BLaER1 (cell line): Measurements from ENCODE around the gene SMG6.
A peak's percentile ranks its signal among the peaks of the same experiment; 100 is the strongest.

Experiments
- H3K27ac ChIP-seq: shearing (Covaris generic); formaldehyde crosslinking; 2 replicates; pipeline ENCODE4 v1.8.1; 2022
- H3K27me3 ChIP-seq: shearing (Covaris generic); formaldehyde crosslinking; 2 replicates; pipeline ENCODE4 v1.8.1; 2022
- H3K36me3 ChIP-seq: shearing (Covaris generic); formaldehyde crosslinking; 2 replicates; pipeline ENCODE4 v1.8.1; 2022
- H3K4me1 ChIP-seq: shearing (Covaris generic); formaldehyde crosslinking; 2 replicates; pipeline ENCODE4 v1.8.1; 2022
- H3K4me2 ChIP-seq: shearing (Covaris generic); formaldehyde crosslinking; 2 replicates; pipeline ENCODE4 v1.8.1; 2022
- H3K4me3 ChIP-seq: shearing (Covaris generic); formaldehyde crosslinking; 2 replicates; pipeline ENCODE4 v1.8.1; 2022
- H3K9ac ChIP-seq: shearing (Covaris generic); formaldehyde crosslinking; 2 replicates; pipeline ENCODE4 v1.8.1; 2022
- H3K9me3 ChIP-seq: shearing (Covaris generic); formaldehyde crosslinking; 2 replicates; pipeline ENCODE4 v1.8.1; 2022
- H4K20me1 ChIP-seq: shearing (Covaris generic); formaldehyde crosslinking; 2 replicates; pipeline ENCODE4 v1.8.1; 2022
- Cebpa-rat ChIP-seq: shearing (Covaris generic); IDR thresholded peaks from 2 replicates; pipeline ENCODE4 v1.8.1; 2022

SMG6 gene

DNA sequence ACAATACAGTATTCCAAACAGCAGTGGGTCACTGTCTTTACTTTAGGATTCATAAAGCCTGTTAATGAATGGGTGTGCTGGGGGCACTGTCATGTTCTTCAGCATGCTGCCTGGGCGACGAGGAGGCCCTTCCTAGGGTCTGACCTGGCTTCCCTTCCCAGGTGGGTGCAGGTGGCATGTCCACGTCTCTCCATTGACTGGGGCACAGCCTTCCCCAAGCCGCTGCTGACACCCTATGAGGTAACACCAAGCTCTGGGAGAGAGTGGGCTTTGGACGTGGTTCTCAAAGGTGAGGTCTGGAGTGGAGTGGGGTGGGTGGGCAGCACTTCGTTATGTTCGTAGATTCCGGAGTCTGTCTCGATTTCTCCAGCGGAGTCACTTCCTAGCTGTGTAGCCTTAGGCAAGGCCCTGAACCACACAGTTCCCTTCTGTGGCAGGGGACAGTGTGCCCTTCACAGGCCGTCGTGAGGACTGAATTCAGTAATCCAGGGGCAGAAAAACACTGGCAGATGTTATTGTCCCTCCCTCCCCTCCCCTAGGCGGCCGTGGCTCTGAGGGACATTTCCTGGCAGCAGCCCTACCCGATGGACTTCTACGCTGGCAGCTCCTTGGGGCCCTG lies 262.5 kb downstream of the SMG6 start:
- H3K9ac ChIP-seq = peak overlapping the region; percentile 93
- no peaks in the 10 kb centered on the region for H3K9me3 ChIP-seq
- H3K4me2 ChIP-seq = peak overlapping the region; percentile 93
- H3K4me1 ChIP-seq = peaks cover 32% of the 10 kb centered on the region
- peaks cover 15% of the 10 kb centered on the region; the same call in 1 of the 2 replicates for H4K20me1 ChIP-seq
- no peaks in the 10 kb centered on the region for H3K27me3 ChIP-seq
- peaks cover 62% of the 10 kb centered on the region for H3K36me3 ChIP-seq
- TF ChIP-seq Cebpa-rat = no peak
- no peak overlapping the region for H3K27ac ChIP-seq
- H3K4me3 ChIP-seq = peak overlapping the region; percentile 85

- Histone ChIP-seq H3K36me3 (peaks cover 68% of the 10 kb centered on the region), H3K27ac (no peak overlapping the region), H3K4me2 (no peak overlapping the region), H3K4me1 (peaks cover 32% of the 10 kb centered on the region), H3K9ac (0 out of 2 replicates have a peak overlapping the region, but pooled peaks have one; percentile 6), H3K9me3 (no peaks in the 10 kb centered on the region), H4K20me1 (peaks cover 21% of the 10 kb centered on the region; the same call in 1 of the 2 replicates), H3K27me3 (no peaks in the 10 kb centered on the region), H3K4me3 (no peak overlapping the region)
- TF ChIP-seq Cebpa-rat = no peak
Measured at GRCh38 chr17:2040219-2040827, 263.3 kb downstream of the SMG6 start.

DNA sequence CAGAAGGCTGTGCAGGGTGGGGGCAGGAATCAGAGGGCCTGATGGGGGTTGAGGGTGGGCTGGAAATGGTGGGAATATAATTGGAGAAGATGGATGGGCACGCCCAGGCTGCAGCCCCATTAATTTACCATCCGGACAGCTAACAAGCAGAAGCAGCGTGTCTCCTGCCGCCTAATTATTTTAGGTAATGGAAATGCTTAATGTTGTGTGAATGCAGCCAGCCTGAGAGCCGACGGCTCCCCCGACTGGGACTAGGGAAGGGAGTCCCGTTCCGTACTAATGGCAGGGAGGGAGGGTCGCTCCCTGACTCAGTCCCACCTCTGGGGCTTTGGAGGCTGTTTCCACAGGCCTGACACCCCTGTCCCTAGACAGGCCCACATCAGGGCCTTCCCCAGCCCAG lies 266.4 kb downstream of the SMG6 start:
- Histone ChIP-seq H3K27me3 (no peaks in the 10 kb centered on the region), H3K4me2 (no peak overlapping the region), H3K9me3 (no peaks in the 10 kb centered on the region), H3K36me3 (peaks cover 52% of the 10 kb centered on the region), H4K20me1 (peaks cover 24% of the 10 kb centered on the region; the same call in 1 of the 2 replicates), H3K4me1 (peaks cover 36% of the 10 kb centered on the region), H3K9ac (no peak overlapping the region), H3K4me3 (no peak overlapping the region), H3K27ac (no peak overlapping the region)
- no peak for TF ChIP-seq Cebpa-rat

DNA sequence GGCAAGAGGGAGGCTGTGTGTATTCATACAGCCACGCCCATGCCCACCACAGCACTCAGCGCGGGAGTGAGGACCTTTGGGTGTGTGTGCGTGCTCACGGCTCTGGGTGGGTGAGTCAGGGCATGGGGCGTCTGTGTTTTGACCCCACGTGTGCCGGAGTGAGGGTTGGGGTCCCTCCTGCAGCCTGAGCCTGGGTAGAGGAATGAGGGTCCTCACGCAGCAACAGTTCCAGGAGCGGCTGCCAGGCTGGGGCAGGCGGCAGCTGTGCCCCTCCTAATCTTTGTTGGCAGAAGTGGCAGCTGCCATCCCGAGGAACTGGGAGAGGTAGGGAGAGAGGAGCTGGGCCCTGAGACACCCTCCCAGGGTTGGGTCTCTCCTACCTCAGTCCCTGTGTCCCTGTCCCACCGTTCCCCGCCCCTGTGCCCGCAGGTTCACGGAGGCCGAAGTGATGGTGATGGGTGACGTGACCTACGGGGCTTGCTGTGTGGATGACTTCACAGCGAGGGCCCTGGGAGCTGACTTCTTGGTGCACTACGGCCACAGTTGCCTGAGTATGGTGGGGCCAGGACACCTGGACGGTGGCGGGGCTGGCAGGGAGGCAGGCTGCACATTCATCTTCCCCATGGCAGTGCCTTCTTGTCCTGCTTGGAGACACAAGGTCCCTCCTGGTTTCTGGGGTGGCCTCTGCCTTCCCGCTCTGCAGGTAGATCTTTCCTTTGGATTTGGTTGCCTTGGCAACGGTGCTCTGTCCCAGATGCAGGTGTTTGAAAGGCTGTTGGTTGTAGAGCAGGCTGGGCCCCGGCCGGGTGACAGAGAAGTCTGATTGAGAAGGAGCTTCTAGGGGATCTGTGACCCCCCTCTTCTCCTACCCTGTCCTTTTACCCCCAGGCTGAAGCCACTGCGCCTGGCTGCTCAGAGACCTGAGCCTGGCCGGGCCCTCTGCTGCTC lies 267.8 kb downstream of the SMG6 start:
- TF ChIP-seq Cebpa-rat = no peak
- peaks cover 42% of the 10 kb centered on the region for H3K4me1 ChIP-seq
- no peaks in the 10 kb centered on the region for H3K9me3 ChIP-seq
- peaks cover 33% of the 10 kb centered on the region; the same call in 1 of the 2 replicates for H4K20me1 ChIP-seq
- H3K4me3 ChIP-seq = no peak overlapping the region
- H3K4me2 ChIP-seq = no peak overlapping the region
- H3K9ac ChIP-seq = no peak overlapping the region
- peaks cover 50% of the 10 kb centered on the region for H3K36me3 ChIP-seq
- no peak overlapping the region for H3K27ac ChIP-seq
- H3K27me3 ChIP-seq = no peaks in the 10 kb centered on the region

GRCh38 chr17:2034806-2035540 lies 268.6 kb downstream of the SMG6 start:
- peaks cover 42% of the 10 kb centered on the region for H3K36me3 ChIP-seq
- H3K4me2 ChIP-seq = peak overlapping the region; percentile 69
- H3K4me1 ChIP-seq = peaks cover 40% of the 10 kb centered on the region
- TF ChIP-seq Cebpa-rat = no peak
- no peak overlapping the region for H3K27ac ChIP-seq
- H3K9me3 ChIP-seq = no peaks in the 10 kb centered on the region
- H3K9ac ChIP-seq = no peak overlapping the region
- no peak overlapping the region for H3K4me3 ChIP-seq
- no peaks in the 10 kb centered on the region for H3K27me3 ChIP-seq
- H4K20me1 ChIP-seq = peaks cover 34% of the 10 kb centered on the region; the same call in 1 of the 2 replicates

DNA sequence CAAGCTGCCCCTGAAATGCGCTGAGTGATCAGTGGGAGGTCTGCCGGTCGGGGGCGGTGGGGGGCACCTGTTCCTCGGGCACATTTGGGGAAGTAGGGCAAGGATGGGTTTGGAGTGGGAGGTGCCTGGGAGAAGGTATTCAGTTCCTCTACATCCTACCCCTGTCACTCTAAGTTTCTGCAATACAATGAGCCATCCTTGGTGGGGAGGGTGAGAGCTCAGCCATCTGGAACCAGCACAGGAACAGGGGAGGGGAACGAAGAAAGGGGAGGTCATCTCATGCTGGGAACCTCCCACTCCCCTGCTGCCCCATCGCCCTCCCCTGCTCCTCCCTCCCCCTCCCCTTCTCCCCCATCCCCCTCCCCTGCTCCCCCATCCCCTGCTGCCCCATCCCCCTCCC lies 269.4 kb downstream of the SMG6 start:
- no peaks in the 10 kb centered on the region for H3K9me3 ChIP-seq
- peak overlapping the region; percentile 65 for H3K4me2 ChIP-seq
- H3K4me1 ChIP-seq = peaks cover 46% of the 10 kb centered on the region
- no peaks in the 10 kb centered on the region for H3K27me3 ChIP-seq
- H3K9ac ChIP-seq = peak overlapping the region; percentile 37; the same call in 1 of the 2 replicates
- H3K27ac ChIP-seq = peak overlapping the region; percentile 57
- peaks cover 34% of the 10 kb centered on the region; the same call in 1 of the 2 replicates for H4K20me1 ChIP-seq
- TF ChIP-seq Cebpa-rat = no peak
- H3K36me3 ChIP-seq = peaks cover 35% of the 10 kb centered on the region
- 0 out of 2 replicates have a peak overlapping the region, but pooled peaks have one; percentile 28 for H3K4me3 ChIP-seq

DNA sequence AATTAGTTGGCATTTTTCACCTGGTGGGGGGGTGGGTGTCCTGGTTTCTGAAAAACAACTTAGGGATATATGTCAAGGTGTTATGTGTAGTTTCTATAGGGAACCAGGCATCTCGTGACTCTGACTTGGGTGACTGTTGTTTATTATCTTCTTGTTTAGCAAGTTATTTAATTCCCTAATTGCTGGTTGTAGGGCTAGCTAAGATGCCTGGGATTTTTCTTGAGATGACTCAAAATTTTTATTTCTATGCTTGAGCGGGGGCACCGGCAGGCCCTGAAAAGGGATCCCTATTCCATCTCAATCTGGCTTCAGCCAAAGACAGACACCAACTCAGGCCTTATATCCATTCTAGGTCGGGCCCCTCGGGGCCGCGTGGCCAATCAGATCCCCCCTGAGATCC lies 270.4 kb downstream of the SMG6 start:
- Histone ChIP-seq H3K27ac (peak overlapping the region; percentile 57), H3K4me3 (no peak overlapping the region)

DNA sequence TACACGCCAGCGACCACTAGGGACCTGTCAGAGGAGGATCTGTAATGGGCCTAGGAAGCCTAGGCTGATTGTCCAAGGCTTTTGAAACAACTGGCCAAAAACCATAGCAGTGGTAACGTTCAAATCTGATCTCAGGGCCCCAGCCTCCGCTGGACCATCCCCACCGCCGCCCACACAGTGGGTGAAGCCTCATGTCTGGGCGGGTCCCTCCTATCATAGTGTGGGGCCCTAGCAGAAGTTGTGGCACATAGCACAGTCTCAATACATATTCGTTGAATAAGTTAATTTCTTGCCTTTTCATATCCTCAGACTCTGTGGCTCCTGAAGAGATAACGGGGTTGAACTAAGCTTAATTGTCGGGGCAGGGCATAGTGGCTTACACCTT lies 272.8 kb downstream of the SMG6 start:
- peaks cover 3% of the 10 kb centered on the region; the same call in 1 of the 2 replicates for H3K36me3 ChIP-seq
- peaks cover 11% of the 10 kb centered on the region; the same call in 1 of the 2 replicates for H3K27me3 ChIP-seq
- peak overlapping the region; percentile 98 for H3K4me2 ChIP-seq
- peaks cover 71% of the 10 kb centered on the region for H3K4me1 ChIP-seq
- H3K27ac ChIP-seq = peak overlapping the region; percentile 45
- peaks cover 31% of the 10 kb centered on the region; the same call in 1 of the 2 replicates for H4K20me1 ChIP-seq
- no peaks in the 10 kb centered on the region for H3K9me3 ChIP-seq
- H3K9ac ChIP-seq = peak overlapping the region; percentile 87
- H3K4me3 ChIP-seq = peak overlapping the region; percentile 93
- no peak for TF ChIP-seq Cebpa-rat

More for the DNA sequence above, 270.4 kb downstream of the SMG6 start:
- H3K27me3 ChIP-seq = no peaks in the 10 kb centered on the region
- no peak for TF ChIP-seq Cebpa-rat
- H3K36me3 ChIP-seq = peaks cover 27% of the 10 kb centered on the region
- H3K4me2 ChIP-seq = peak overlapping the region; percentile 65
- peak overlapping the region; percentile 37 for H3K9ac ChIP-seq
- peaks cover 34% of the 10 kb centered on the region; the same call in 1 of the 2 replicates for H4K20me1 ChIP-seq
- peaks cover 56% of the 10 kb centered on the region for H3K4me1 ChIP-seq
- H3K9me3 ChIP-seq = no peaks in the 10 kb centered on the region
